Transverse colon (tissue), 4 donors: ENCODE results near the gene SLC10A1. TPM values are rescaled to one million over a fixed set of nuclear protein-coding genes. Genes with fewer than 3 reads are reported as not detected.
"Not testable (repeated sequence)": the region's sequence is repeated elsewhere in the genome, so short reads cannot be mapped to it uniquely, and the experiment has no call there.

Experiments used
- DNase-seq: peaks from one replicate; pipeline ENCODE4 v3.0.0-alpha.2; 2019
- H3K27ac ChIP-seq, 4 donors: fragments of 200-600 bp; sonication (generic); 2 replicates each; pipeline ENCODE4 v1.5.1; 2016 to 2018; ENCODE audit warnings: inconsistent platforms in 4 of 4
- H3K27me3 ChIP-seq: fragments of 200-600 bp; sonication (generic); 2 replicates; pipeline ENCODE4 v1.5.1; 2017; ENCODE audit warnings: inconsistent platforms
- H3K36me3 ChIP-seq, 4 donors: fragments of 200-600 bp; sonication (generic); 2 replicates each; pipeline ENCODE4 v1.5.1; 2017 to 2019; ENCODE audit warnings: inconsistent platforms in 4 of 4
- H3K4me1 ChIP-seq, 4 donors: fragments of 200-600 bp; sonication (generic); 2 replicates each; pipeline ENCODE4 v1.5.1; 2017 to 2020; ENCODE audit warnings: inconsistent platforms in 4 of 4
- H3K4me3 ChIP-seq, 4 donors: fragments of 200-600 bp; sonication (generic); 1 replicate in 1 of 4; 2 replicates in 3 of 4; pipeline versions ENCODE4 v1.5.1 to v1.6.1; 2017 to 2019; ENCODE audit warnings: inconsistent platforms in 4 of 4
- H3K9me3 ChIP-seq, 2 donors: fragments of 200-600 bp; sonication (generic); 2 replicates each; pipeline ENCODE4 v1.5.1; 2017 to 2019; ENCODE audit warnings: inconsistent platforms in 2 of 2
- CTCF ChIP-seq, 5 experiments: fragments of 200-600 bp in 3 of 5; fragments of 450-650 bp in 2 of 5; sonication (generic) in 3 of 5; IDR thresholded peaks; 1 replicate in 2 of 5; 2 replicates in 3 of 5; pipeline ENCODE4 v1.5.1; 2016 to 2017; ENCODE audit warnings: antibody characterized with exemption in 5 of 5, inconsistent platforms in 3 of 5, mild to moderate bottlenecking in 2 of 5, moderate library complexity in 1 of 5
- EP300 ChIP-seq: sonication (generic); formaldehyde crosslinking; IDR thresholded peaks from one replicate; pipeline ENCODE4 v1.6.1; 2017; ENCODE audit warnings: antibody characterized with exemption, low read depth
- POLR2A ChIP-seq: fragments of 450-650 bp; IDR thresholded peaks from one replicate; pipeline ENCODE4 v1.6.1; 2016; ENCODE audit warnings: antibody characterized with exemption, mild to moderate bottlenecking, moderate library complexity
- POLR2AphosphoS5 ChIP-seq, 3 donors: sonication (generic); formaldehyde crosslinking; IDR thresholded peaks; one replicate each; pipeline ENCODE4 v1.6.1; 2016; ENCODE audit warnings: antibody characterized with exemption in 3 of 3
- WGBS, 2 donors: methylation state at CpG; one replicate each; pipeline ENCODE4 v1.1.5; 2018; ENCODE audit warnings: low coverage in 1 of 2; 5-methylcytosine and 5-hydroxymethylcytosine counted together
- in situ Hi-C, 4 donors: fragments of 200-750 bp; cut with MboI; loops; one replicate each; pipeline versions ENCODE4 v1.15.0 to v1.15.1; 2017; ENCODE audit warnings: low sequenced_read_pairs in 3 of 4, low pct_ligation_motif_present in 1 of 4, low pct_unique_long_range_greater_than_20kb in 1 of 4
- intact Hi-C: fragments of 100-400 bp; cut with DNase I; formaldehyde crosslinking; loops from one replicate; pipeline ENCODE4 v1.15.1; 2023; ENCODE audit warnings: low total_unique reads
- total RNA-seq, 4 donors: library from RNA; depleted of rRNA; stranded (reverse); fragments of >200 nt; gene quantifications; one replicate each; pipeline ENCODE4 v1.1.0, GENCODE V29; 2016

SLC10A1 gene
- total RNA-seq, 4 donors from 2014 or later: 0.27 TPM; not detected in 3

GRCh38 chr14:69814397-69814796 lies 17.4 kb upstream of the SLC10A1 start:
- TF ChIP-seq POLR2AphosphoS5 (IDR thresholded peaks at IDR 0.05) (no peak), EP300 (no peak), POLR2A (no peak), CTCF (IDR thresholded peaks at IDR 0.05) (no peak)
- Histone ChIP-seq H3K36me3 (no peaks in the 10 kb centered on the region), H3K9me3 (no peaks in the 10 kb centered on the region), H3K27me3 (peaks cover 13% of the 10 kb centered on the region), H3K4me1 (no peaks in the 10 kb centered on the region), H3K4me3 (no peak overlapping the region), H3K27ac (no peak overlapping the region)
- in situ Hi-C loops (no loop called here), intact Hi-C loops (no loop called here)
- DNase-seq: no peak
- 10 to 61% methylated on average over 2 to 3 of the region's 3 CpGs for WGBS, 2 donors

- H3K9me3 ChIP-seq, H3K27ac ChIP-seq, H3K4me3 ChIP-seq, H3K4me1 ChIP-seq, H3K36me3 ChIP-seq, DNase-seq, in situ Hi-C loops, intact Hi-C loops: not testable (repeated sequence)
- 78 to 80% methylated on average over 5 to 6 of the region's 6 CpGs for WGBS, 2 donors
- peaks cover 13% of the 10 kb centered on the region for H3K27me3 ChIP-seq
These were observed 16.3 kb upstream of the SLC10A1 start for GRCh38 chr14:69813346-69813745.

- in situ Hi-C loops (no loop called here), intact Hi-C loops (no loop called here)
- TF ChIP-seq CTCF (IDR thresholded peaks at IDR 0.05) (peak in 4 of 5 experiments; percentile 8 to 34 (median 20)), POLR2A (no peak)
- Histone ChIP-seq H3K4me1 (no peaks in the 10 kb centered on the region), H3K27ac (no peak overlapping the region), H3K9me3 (no peaks in the 10 kb centered on the region), H3K4me3 (no peak overlapping the region), H3K27me3 (peaks cover 6% of the 10 kb centered on the region), H3K36me3 (no peaks in the 10 kb centered on the region)
- peak; percentile 47 for DNase-seq
- WGBS, 2 donors: 55 to 56% methylated on average over 2 to 9 of the region's 9 CpGs
These were observed 15.7 kb upstream of the SLC10A1 start for GRCh38 chr14:69812711-69813110.

GRCh38 chr14:69811868-69812252 lies 14.8 kb upstream of the SLC10A1 start:
- Histone ChIP-seq H3K4me1 (no peaks in the 10 kb centered on the region), H3K36me3 (no peaks in the 10 kb centered on the region), H3K27me3 (no peaks in the 10 kb centered on the region), H3K27ac (no peak overlapping the region), H3K4me3 (no peak overlapping the region), H3K9me3 (no peaks in the 10 kb centered on the region)
- in situ Hi-C loops: no loop called here
- DNase-seq: no peak
- TF ChIP-seq CTCF (IDR thresholded peaks at IDR 0.05): no peak
- TF ChIP-seq POLR2A: no peak
- no peak for TF ChIP-seq EP300
- intact Hi-C loops: no loop called here
- 80 to 89% methylated on average over 10 of the region's 10 CpGs for WGBS, 2 donors

GRCh38 chr14:69811227-69811867 lies 14.3 kb upstream of the SLC10A1 start:
- no peaks in the 10 kb centered on the region for H3K9me3 ChIP-seq
- 82% methylated on average over 13 of the region's 13 CpGs; no CpG with 5 or more reads in 1 of the 2 donors for WGBS, 2 donors
- in situ Hi-C loops (no loop called here), intact Hi-C loops (no loop called here)
- H3K27ac ChIP-seq: no peak overlapping the region
- TF ChIP-seq POLR2A (no peak), POLR2AphosphoS5 (IDR thresholded peaks at IDR 0.05) (no peak), EP300 (no peak)
- no peaks in the 10 kb centered on the region for H3K27me3 ChIP-seq
- no peak for DNase-seq
- H3K36me3 ChIP-seq: no peaks in the 10 kb centered on the region
- H3K4me1 ChIP-seq: no peaks in the 10 kb centered on the region
- no peak overlapping the region for H3K4me3 ChIP-seq
